ENCODE results near the gene ABCG1.
A peak's percentile ranks its signal among the peaks of the same experiment; 100 is the strongest.

Gene ABCG1

GRCh38 chr21:42312626-42313104 lies 93.7 kb downstream of the ABCG1 start:
- no peak overlapping the region for H3K4me3 ChIP-seq (ENCODE audit: low read depth, low read length)
- no peak for DNase-seq (ENCODE audit: low read depth, low spot score)
- in situ Hi-C loops (cut with HindIII; ENCODE audit: low sequenced_read_pairs): no loop called here
- TF ChIP-seq CTCF (IDR thresholded peaks at IDR 0.05; ENCODE audit: low read depth, low read length): no peak

- peak; percentile 42 for DNase-seq (ENCODE audit: low read depth, low spot score)
- no peak overlapping the region for H3K4me3 ChIP-seq (ENCODE audit: low read depth, low read length)
- in situ Hi-C loops (cut with HindIII; ENCODE audit: low sequenced_read_pairs): no loop called here
- no peak for TF ChIP-seq CTCF (IDR thresholded peaks at IDR 0.05; ENCODE audit: low read depth, low read length)
Measured at GRCh38 chr21:42313501-42313969, 94.6 kb downstream of the ABCG1 start.

- no peak overlapping the region for H3K4me3 ChIP-seq (ENCODE audit: low read depth, low read length)
- no peak for TF ChIP-seq CTCF (IDR thresholded peaks at IDR 0.05; ENCODE audit: low read depth, low read length)
- no peak for DNase-seq (ENCODE audit: low read depth, low spot score)
Measured at GRCh38 chr21:42314616-42315295, 95.8 kb downstream of the ABCG1 start.

GRCh38 chr21:42315296-42315891 lies 96.5 kb downstream of the ABCG1 start, which contains the start of gene TFF3:
TSS of gene TFF3 (minus strand) at chr21:42315409. CDS start at chr21:42315374, 35 bp downstream.
- in situ Hi-C loops (cut with HindIII; ENCODE audit: low sequenced_read_pairs): no loop called here
- peak; percentile 67 for DNase-seq (ENCODE audit: low read depth, low spot score)
- TF ChIP-seq CTCF (IDR thresholded peaks at IDR 0.05; ENCODE audit: low read depth, low read length): no peak
- H3K4me3 ChIP-seq (ENCODE audit: low read depth, low read length): no peak within 1 kb of the TSS

More at GRCh38 chr21:42314616-42315295, 95.8 kb downstream of the ABCG1 start:
- in situ Hi-C loops (cut with HindIII; ENCODE audit: low sequenced_read_pairs): no loop called here

- in situ Hi-C loops (cut with HindIII; ENCODE audit: low sequenced_read_pairs): no loop called here
- no peak overlapping the region for H3K4me3 ChIP-seq (ENCODE audit: low read depth, low read length)
- DNase-seq (ENCODE audit: low read depth, low spot score): no peak
- no peak for TF ChIP-seq CTCF (IDR thresholded peaks at IDR 0.05; ENCODE audit: low read depth, low read length)
Measured at GRCh38 chr21:42316891-42317290, 98.0 kb downstream of the ABCG1 start.

- in situ Hi-C loops (cut with HindIII; ENCODE audit: low sequenced_read_pairs): no loop called here
- no peak for DNase-seq (ENCODE audit: low read depth, low spot score)
- H3K4me3 ChIP-seq (ENCODE audit: low read depth, low read length): no peak overlapping the region
- TF ChIP-seq CTCF (IDR thresholded peaks at IDR 0.05; ENCODE audit: low read depth, low read length): no peak
Measured at GRCh38 chr21:42317341-42317741, 98.4 kb downstream of the ABCG1 start.
